Naive thymus-derived CD4-positive, alpha-beta T cell (primary cell): ENCODE data around the gene TNIP2. TPM values are rescaled to one million over a fixed set of nuclear protein-coding genes. Genes with fewer than 3 reads are reported as not detected.

ENCODE experiments used
- ATAC-seq: fragments of 150-1000 bp; cut with Tn5 transposase; 2 replicates; pipeline ENCODE4 v1.10.0; 2021; ENCODE audit warnings: mild to moderate bottlenecking, moderate library complexity
- CTCF ChIA-PET: fragments of 350-600 bp; sonication (Branson Sonifier 250); formaldehyde crosslinking; loops from one replicate; lab custom pipeline; 2021; ENCODE audit warnings: antibody characterized with exemption; lab: Charles Lee
- POLR2A ChIA-PET: fragments of 350-600 bp; sonication (Branson Sonifier 250); formaldehyde crosslinking; loops from one replicate; lab custom pipeline; 2021; ENCODE audit warnings: antibody characterized with exemption, inconsistent platforms; lab: Charles Lee
- DNase-seq, 9 donors: peaks; one replicate each; pipeline versions ENCODE4 v3.0.0 to v3.0.0-alpha.2; 2020 to 2022; ENCODE audit warnings: mixed read lengths in 1 of 9
- H3K27ac ChIP-seq: one replicate; pipeline ENCODE4 v1.7.0; 2013; ENCODE audit warnings: mild to moderate bottlenecking, low read depth, low read length, moderate library complexity
- H3K27me3 ChIP-seq, 2 donors: one replicate each; pipeline ENCODE4 v1.7.0; 2013; ENCODE audit warnings: low read length in 2 of 2, mild to moderate bottlenecking in 2 of 2, moderate library complexity in 2 of 2; ENCODE audit not compliant: control insufficient read depth in 2 of 2, insufficient read depth in 2 of 2
- H3K36me3 ChIP-seq, 3 experiments: 1 replicate in 2 of 3; 2 replicates in 1 of 3; pipeline ENCODE4 v1.7.0; 2013; ENCODE audit warnings: low read length in 3 of 3, mild to moderate bottlenecking in 3 of 3, moderate library complexity in 1 of 3; ENCODE audit not compliant: insufficient read depth in 3 of 3, control insufficient read depth in 2 of 3
- H3K4me1 ChIP-seq, 2 donors: one replicate each; pipeline ENCODE4 v1.7.0; 2013; ENCODE audit warnings: low read length in 2 of 2, mild to moderate bottlenecking in 2 of 2, moderate library complexity in 1 of 2; ENCODE audit not compliant: control insufficient read depth in 2 of 2, insufficient read depth in 2 of 2
- H3K4me3 ChIP-seq: 2 replicates; pipeline ENCODE4 v1.7.0; 2013; ENCODE audit warnings: mild to moderate bottlenecking, low read length
- H3K9me3 ChIP-seq, 3 experiments: 1 replicate in 2 of 3; 2 replicates in 1 of 3; pipeline ENCODE4 v1.7.0; 2013; ENCODE audit warnings: low read length in 3 of 3; ENCODE audit not compliant: control insufficient read depth in 2 of 3
- H3K27ac Mint-ChIP-seq, 9 donors: one replicate each; pipeline ENCODE4 v1.8.0; 2020 to 2022; ENCODE audit warnings: mixed read lengths in 9 of 9, mild to moderate bottlenecking in 8 of 9, moderate library complexity in 5 of 9, inconsistent platforms in 2 of 9
- H3K27me3 Mint-ChIP-seq, 5 donors: one replicate each; pipeline ENCODE4 v1.8.0; 2021 to 2022; ENCODE audit warnings: mixed read lengths in 5 of 5, mild to moderate bottlenecking in 1 of 5
- H3K36me3 Mint-ChIP-seq, 5 donors: one replicate each; pipeline ENCODE4 v1.8.0; 2020 to 2022; ENCODE audit warnings: mixed read lengths in 5 of 5, mild to moderate bottlenecking in 3 of 5, inconsistent platforms in 1 of 5
- H3K4me1 Mint-ChIP-seq, 7 donors: one replicate each; pipeline ENCODE4 v1.8.0; 2020 to 2022; ENCODE audit warnings: mixed read lengths in 7 of 7, mild to moderate bottlenecking in 3 of 7, inconsistent platforms in 1 of 7
- H3K4me3 Mint-ChIP-seq, 10 donors: one replicate each; pipeline ENCODE4 v1.8.0; 2020 to 2022; ENCODE audit warnings: mild to moderate bottlenecking in 10 of 10, mixed read lengths in 10 of 10, moderate library complexity in 6 of 10, inconsistent platforms in 2 of 10
- H3K9me3 Mint-ChIP-seq, 11 donors: one replicate each; pipeline ENCODE4 v1.8.0; 2020 to 2022; ENCODE audit warnings: mixed read lengths in 11 of 11, mild to moderate bottlenecking in 4 of 11, inconsistent platforms in 1 of 11, moderate library complexity in 1 of 11
- intact Hi-C, 2 donors: fragments of 100-400 bp; cut with micrococcal nuclease; formaldehyde crosslinking; loops; one replicate each; pipeline ENCODE4 v1.15.1; 2023
- polyA plus RNA-seq, 2 donors: library from polyadenylated mRNA; unstranded; fragments of 300-500 nt; fragmentation: Illumina TruSeq; gene quantifications; one replicate each; pipeline ENCODE4 v1.2.3, GENCODE V29; 2021
- total RNA-seq, 6 experiments: library from RNA in 5 of 6; stranded (reverse) in 5 of 6; gene quantifications; 1 replicate in 5 of 6; 2 replicates in 1 of 6; pipeline ENCODE4 v1.2.3 and lab custom pipeline; 2021 to 2026

The TNIP2 gene, protein sequence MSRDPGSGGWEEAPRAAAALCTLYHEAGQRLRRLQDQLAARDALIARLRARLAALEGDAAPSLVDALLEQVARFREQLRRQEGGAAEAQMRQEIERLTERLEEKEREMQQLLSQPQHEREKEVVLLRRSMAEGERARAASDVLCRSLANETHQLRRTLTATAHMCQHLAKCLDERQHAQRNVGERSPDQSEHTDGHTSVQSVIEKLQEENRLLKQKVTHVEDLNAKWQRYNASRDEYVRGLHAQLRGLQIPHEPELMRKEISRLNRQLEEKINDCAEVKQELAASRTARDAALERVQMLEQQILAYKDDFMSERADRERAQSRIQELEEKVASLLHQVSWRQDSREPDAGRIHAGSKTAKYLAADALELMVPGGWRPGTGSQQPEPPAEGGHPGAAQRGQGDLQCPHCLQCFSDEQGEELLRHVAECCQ
- total RNA-seq, result 10 to 100 TPM; 39.4 to 56.0 (median 43.6) TPM
- 10 to 100 TPM; 33.6 to 55.3 TPM for polyA plus RNA-seq
- total RNA-seq (lab: John Stamatoyannopoulos, UW), result 38.8 reads per million, percentile 66 among the genes with 10 or more reads in this experiment

GRCh38 chr4:2755821-2756690, at the start of gene TNIP2:
Gene TNIP2 (minus strand): TSS chr4:2756336. CDS start chr4:2756289, 47 bp downstream.
- H3K4me1 Mint-ChIP-seq, result peaks cover 22 to 29% (median 26%) of the 10 kb centered on the region in 7 donors
- ChIA-PET POLR2A (interaction anchor here (0.6 to 1.2 kb wide), 2 partner anchors 9 to 56 kb away, joined by 3 read pairs; no protein-coding TSS in a partner anchor), CTCF (interaction anchor here (0.6 kb wide), 2 partner anchors 80 to 83 kb away, joined by 3 read pairs; no protein-coding TSS in a partner anchor)
- DNase-seq (peak; percentile 65 to 85 (median 74)), ATAC-seq (peak; percentile 90)
- intact Hi-C loops, result loop anchor here (1.0 to 2.0 kb wide), 11 partner anchors 10 to 514 kb away; partner anchors contain the start of genes ADD1 (in 2 of the 2), FAM193A (in 2 of the 2), HAUS3 (in 2 of the 2) and POLN (in 2 of the 2)
- peak within 1 kb of the TSS; percentile 54 to 94 (median 86) for H3K27ac Mint-ChIP-seq
- H3K36me3 ChIP-seq, result peaks cover 0 to 9% (median 0%) of the 10 kb centered on the region in 3 experiments
- peak within 1 kb of the TSS; percentile 75 to 93 (median 87) for H3K4me3 Mint-ChIP-seq
- peak within 1 kb of the TSS; percentile 64 for H3K4me3 ChIP-seq
- peak within 1 kb of the TSS; percentile 91 for H3K27ac ChIP-seq
- H3K4me1 ChIP-seq, result peaks cover 9 to 12% of the 10 kb centered on the region in 2 donors
- no peaks in the 10 kb centered on the region for H3K9me3 ChIP-seq
- H3K27me3 Mint-ChIP-seq, result no peaks in the 10 kb centered on the region
- no peaks in the 10 kb centered on the region for H3K9me3 Mint-ChIP-seq
- H3K27me3 ChIP-seq, result no peaks in the 10 kb centered on the region
- peaks cover 0 to 11% (median 0%) of the 10 kb centered on the region in 5 donors for H3K36me3 Mint-ChIP-seq

DNA sequence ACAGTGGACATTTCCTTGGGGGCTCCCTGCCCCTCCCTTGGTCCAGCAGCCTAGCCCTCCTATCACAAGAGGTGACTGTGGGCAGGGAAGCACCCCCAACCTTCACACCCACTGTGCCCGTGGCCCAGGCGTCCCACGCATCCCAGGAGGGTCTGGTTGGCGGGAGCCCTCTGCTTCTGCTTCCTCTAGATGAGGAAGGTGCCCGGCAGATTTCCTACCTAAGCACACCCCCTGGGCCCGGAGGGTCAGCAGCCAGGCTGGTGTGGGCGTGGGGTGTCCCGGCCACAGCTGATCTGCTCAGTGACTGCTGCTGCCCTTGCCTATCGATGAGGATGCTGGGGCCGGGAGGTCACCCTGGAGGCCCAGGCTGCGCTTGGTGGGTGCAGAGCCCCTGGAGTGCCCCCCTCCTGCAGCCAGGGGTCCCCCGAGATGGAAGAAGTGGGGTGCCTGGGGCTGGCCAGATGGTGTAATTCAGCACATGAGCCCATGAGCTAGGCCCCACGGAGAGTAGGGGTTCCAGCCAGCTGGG, 48.9 kb upstream of the TNIP2 start:
- Histone ChIP-seq H3K36me3 (no peaks in the 10 kb centered on the region), H3K27me3 (no peaks in the 10 kb centered on the region), H3K27ac (no peak overlapping the region), H3K9me3 (no peaks in the 10 kb centered on the region), H3K4me3 (no peak overlapping the region), H3K4me1 (peaks cover 10 to 16% of the 10 kb centered on the region in 2 donors)
- H3K36me3 Mint-ChIP-seq, result no peaks in the 10 kb centered on the region
- intact Hi-C loops, result no loop called here
- no peaks in the 10 kb centered on the region for H3K27me3 Mint-ChIP-seq
- H3K4me1 Mint-ChIP-seq, result peaks cover 4 to 29% (median 13%) of the 10 kb centered on the region in 7 donors
- H3K27ac Mint-ChIP-seq, result no peak overlapping the region
- ATAC-seq (no peak), DNase-seq (no peak)
- POLR2A ChIA-PET, result interaction anchor here (0.6 kb wide), 1 partner anchor 30 kb away, joined by 3 read pairs; no protein-coding TSS in a partner anchor
- CTCF ChIA-PET, result no interaction called here
- peaks cover 0 to 1% (median 0%) of the 10 kb centered on the region in 11 donors for H3K9me3 Mint-ChIP-seq
- no peak overlapping the region for H3K4me3 Mint-ChIP-seq

- no peak overlapping the region for H3K27ac Mint-ChIP-seq
- CTCF ChIA-PET, result interaction anchor here (0.9 kb wide), 1 partner anchor 37 kb away, joined by 3 read pairs; no protein-coding TSS in a partner anchor
- ATAC-seq (no peak), DNase-seq (no peak)
- Histone ChIP-seq H3K4me1 (peaks cover 14 to 21% of the 10 kb centered on the region in 2 donors), H3K4me3 (no peak overlapping the region), H3K27ac (no peak overlapping the region), H3K36me3 (no peaks in the 10 kb centered on the region), H3K9me3 (no peaks in the 10 kb centered on the region), H3K27me3 (no peaks in the 10 kb centered on the region)
- H3K27me3 Mint-ChIP-seq, result no peaks in the 10 kb centered on the region
- H3K36me3 Mint-ChIP-seq, result no peaks in the 10 kb centered on the region
- no peak overlapping the region for H3K4me3 Mint-ChIP-seq
- POLR2A ChIA-PET, result interaction anchor here (0.6 to 0.9 kb wide), 2 partner anchors 13 to 31 kb away, joined by 3 read pairs; no protein-coding TSS in a partner anchor
- peaks cover 4 to 33% (median 16%) of the 10 kb centered on the region in 7 donors for H3K4me1 Mint-ChIP-seq
- intact Hi-C loops, result no loop called here
- peaks cover 0 to 1% (median 0%) of the 10 kb centered on the region in 11 donors for H3K9me3 Mint-ChIP-seq
Measured at GRCh38 chr4:2804449-2804972, 48.4 kb upstream of the TNIP2 start.

- ChIA-PET POLR2A (interaction anchor here (0.9 kb wide), 1 partner anchor 13 kb away, joined by 3 read pairs; no protein-coding TSS in a partner anchor), CTCF (interaction anchor here (0.9 to 1.4 kb wide), 2 partner anchors 11 to 37 kb away, joined by 3 read pairs; no protein-coding TSS in a partner anchor)
- no peaks in the 10 kb centered on the region for H3K27me3 Mint-ChIP-seq
- peak in 1 of 9 donors; percentile 2 for DNase-seq
- Histone ChIP-seq H3K36me3 (no peaks in the 10 kb centered on the region), H3K4me3 (no peak overlapping the region), H3K9me3 (no peaks in the 10 kb centered on the region), H3K27me3 (no peaks in the 10 kb centered on the region), H3K27ac (no peak overlapping the region), H3K4me1 (peaks cover 21 to 28% of the 10 kb centered on the region in 2 donors)
- peaks cover 9 to 35% (median 23%) of the 10 kb centered on the region in 7 donors for H3K4me1 Mint-ChIP-seq
- peaks cover 0 to 1% (median 0%) of the 10 kb centered on the region in 11 donors for H3K9me3 Mint-ChIP-seq
- ATAC-seq, result peak; percentile 47
- no peak overlapping the region for H3K4me3 Mint-ChIP-seq
- intact Hi-C loops, result no loop called here
- H3K36me3 Mint-ChIP-seq, result no peaks in the 10 kb centered on the region
- H3K27ac Mint-ChIP-seq, result no peak overlapping the region
Measured at GRCh38 chr4:2803624-2804448, 47.7 kb upstream of the TNIP2 start.

DNA sequence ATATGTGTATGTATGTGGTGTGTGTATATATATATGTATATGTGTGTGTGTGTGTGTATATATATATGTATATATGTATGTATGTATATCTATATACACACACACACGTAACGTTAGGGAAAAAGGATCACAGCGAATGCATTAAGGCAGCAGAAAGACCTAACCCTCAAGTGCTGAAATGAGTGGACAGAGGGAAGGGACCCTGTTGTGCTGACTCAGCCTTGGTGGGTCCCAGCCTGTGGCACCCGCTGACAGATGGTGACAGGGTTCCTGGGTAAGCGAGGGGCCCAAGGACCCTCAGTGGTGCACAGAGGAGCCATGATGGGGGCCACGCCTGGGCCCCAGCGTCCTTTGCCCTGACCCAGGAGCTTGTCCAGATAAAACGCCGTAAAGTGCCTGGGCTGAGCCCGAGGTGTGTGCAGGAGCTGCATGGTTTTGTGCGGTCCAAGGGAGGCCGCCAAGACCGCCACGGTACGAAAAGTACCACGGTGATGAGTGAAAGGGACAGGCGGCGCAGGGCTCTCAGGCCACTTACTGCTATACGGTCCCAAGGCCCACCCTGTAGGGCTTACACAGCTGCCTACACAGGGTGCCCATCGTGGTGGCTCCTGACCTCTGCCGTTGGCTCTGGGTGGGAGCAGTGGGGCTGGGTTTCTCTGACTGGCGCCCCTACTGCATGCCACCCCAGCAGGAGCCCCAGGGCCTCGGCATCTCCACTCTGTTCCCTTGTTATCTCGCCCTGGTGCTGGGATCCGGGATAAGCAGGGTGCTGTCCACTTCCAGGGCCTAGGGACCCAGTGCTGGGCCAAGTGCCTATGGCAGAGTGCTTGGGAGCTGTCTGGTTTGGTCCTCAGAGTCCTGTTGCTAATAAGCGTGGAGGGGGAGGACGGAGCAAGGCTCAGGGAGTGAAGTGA, 46.7 kb upstream of the TNIP2 start:
- H3K27ac Mint-ChIP-seq, result no peak overlapping the region
- intact Hi-C loops, result no loop called here
- no peaks in the 10 kb centered on the region for H3K9me3 ChIP-seq
- peaks cover 19 to 44% (median 32%) of the 10 kb centered on the region in 7 donors for H3K4me1 Mint-ChIP-seq
- no peak overlapping the region for H3K27ac ChIP-seq
- peaks cover 0 to 1% (median 0%) of the 10 kb centered on the region in 11 donors for H3K9me3 Mint-ChIP-seq
- peak in 1 of 9 donors; percentile 2 for DNase-seq
- no peak overlapping the region for H3K4me3 ChIP-seq
- no peaks in the 10 kb centered on the region for H3K27me3 ChIP-seq
- no peak overlapping the region for H3K4me3 Mint-ChIP-seq
- no peaks in the 10 kb centered on the region for H3K36me3 Mint-ChIP-seq
- ChIA-PET POLR2A (no interaction called here), CTCF (interaction anchor here (1.4 kb wide), 1 partner anchor 12 kb away, joined by 3 read pairs; no protein-coding TSS in a partner anchor)
- peaks cover 30 to 37% of the 10 kb centered on the region in 2 donors for H3K4me1 ChIP-seq
- no peaks in the 10 kb centered on the region for H3K27me3 Mint-ChIP-seq
- ATAC-seq, result no peak
- no peaks in the 10 kb centered on the region for H3K36me3 ChIP-seq
